ENCODE results near the gene OR5B3. TPM values are rescaled to one million over a fixed set of nuclear protein-coding genes. Genes with fewer than 3 reads are reported as not detected.

OR5B3 gene
- polyA plus RNA-seq (not detected in 3 replicates), polyA minus RNA-seq (not detected in 3 replicates)
- not detected for polyA plus RNA-seq (2011; ENCODE audit: low read depth)
- not detected in 2 replicates for polyA plus RNA-seq (2011; cell fraction: cytosol; rRNA removed)
- polyA plus RNA-seq (2011; cell fraction: nucleus; rRNA removed) = not detected in 2 replicates
- polyA plus RNA-seq (2012; ENCODE audit: low replicate concordance) = not detected in 2 replicates
- polyA minus RNA-seq (2011; cell fraction: cytosol; rRNA and poly(A)+ RNA removed) = not detected
- polyA minus RNA-seq (2011; cell fraction: nucleus; rRNA and poly(A)+ RNA removed) = not detected in 2 replicates

DNA sequence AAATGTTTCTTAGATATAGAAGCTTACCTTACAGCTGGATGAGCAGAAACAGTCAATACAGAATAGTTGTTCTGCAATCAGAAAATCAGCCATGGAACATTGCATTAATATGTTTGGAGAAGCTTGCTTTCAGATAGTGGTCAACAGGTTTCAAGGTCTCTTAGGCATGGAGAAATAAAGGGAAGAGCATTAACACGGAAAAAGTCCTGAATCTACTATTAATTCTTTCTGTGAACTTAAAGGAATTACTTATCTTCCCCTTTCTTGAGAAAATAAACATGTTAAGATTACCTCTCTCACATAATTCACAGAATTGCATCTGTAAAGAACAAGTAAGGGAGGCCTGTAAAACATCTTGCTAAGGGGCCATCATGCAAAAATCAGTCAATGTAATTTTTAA, at the start of gene OR5B3:
Gene OR5B3 (minus strand): TSS at position 101 of the 400 bp plus-strand sequence. CDS start 3,465 bp downstream, outside the sequence.
- Histone ChIP-seq H3K27ac (ENCODE audit: control insufficient read depth, insufficient read depth, low read length) (no peak within 1 kb of the TSS), H3K4me1 (ENCODE audit: control insufficient read depth, extremely low read depth, insufficient read depth, low read length) (no peaks in the 10 kb centered on the region), H3K4me2 (ENCODE audit: control insufficient read depth, extremely low read depth, insufficient read depth, low read depth, low read length) (no peak within 1 kb of the TSS), H3K27me3 (ENCODE audit: control insufficient read depth, extremely low read depth, insufficient read depth, low read length) (no peaks in the 10 kb centered on the region), H3K4me3 (ENCODE audit: control insufficient read depth in 2 of 3, extremely low read depth in 1 of 3, insufficient read depth in 2 of 3, low read depth in 1 of 3, low read length in 3 of 3) (no peak within 1 kb of the TSS), H3K9ac (ENCODE audit: control insufficient read depth, extremely low read depth, insufficient read depth, low read length) (no peak within 1 kb of the TSS), H3K36me3 (ENCODE audit: control insufficient read depth in 2 of 2, extremely low read depth in 1 of 2, insufficient read depth in 2 of 2, low read length in 2 of 2) (no peaks in the 10 kb centered on the region), H3K79me2 (ENCODE audit: control insufficient read depth, insufficient read depth, low read length) (no peaks in the 10 kb centered on the region), H3K9me1 (ENCODE audit: control insufficient read depth, extremely low read depth, insufficient read depth, low read length) (no peaks in the 10 kb centered on the region), H3K9me3 (ENCODE audit: control insufficient read depth, low read depth, low read length) (no peaks in the 10 kb centered on the region), H4K20me1 (ENCODE audit: control insufficient read depth, extremely low read depth, insufficient read depth, low read length) (no peaks in the 10 kb centered on the region), H2AFZ (ENCODE audit: control insufficient read depth, low read length) (no peak within 1 kb of the TSS)
- no peak for DNase-seq (ENCODE audit: low read depth, low spot score)
- FAIRE-seq = no peak
- TF ChIP-seq, protein P1, sequence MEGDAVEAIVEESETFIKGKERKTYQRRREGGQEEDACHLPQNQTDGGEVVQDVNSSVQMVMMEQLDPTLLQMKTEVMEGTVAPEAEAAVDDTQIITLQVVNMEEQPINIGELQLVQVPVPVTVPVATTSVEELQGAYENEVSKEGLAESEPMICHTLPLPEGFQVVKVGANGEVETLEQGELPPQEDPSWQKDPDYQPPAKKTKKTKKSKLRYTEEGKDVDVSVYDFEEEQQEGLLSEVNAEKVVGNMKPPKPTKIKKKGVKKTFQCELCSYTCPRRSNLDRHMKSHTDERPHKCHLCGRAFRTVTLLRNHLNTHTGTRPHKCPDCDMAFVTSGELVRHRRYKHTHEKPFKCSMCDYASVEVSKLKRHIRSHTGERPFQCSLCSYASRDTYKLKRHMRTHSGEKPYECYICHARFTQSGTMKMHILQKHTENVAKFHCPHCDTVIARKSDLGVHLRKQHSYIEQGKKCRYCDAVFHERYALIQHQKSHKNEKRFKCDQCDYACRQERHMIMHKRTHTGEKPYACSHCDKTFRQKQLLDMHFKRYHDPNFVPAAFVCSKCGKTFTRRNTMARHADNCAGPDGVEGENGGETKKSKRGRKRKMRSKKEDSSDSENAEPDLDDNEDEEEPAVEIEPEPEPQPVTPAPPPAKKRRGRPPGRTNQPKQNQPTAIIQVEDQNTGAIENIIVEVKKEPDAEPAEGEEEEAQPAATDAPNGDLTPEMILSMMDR (optimal IDR thresholded peaks at IDR 0.05 in 1 of 3, IDR thresholded peaks at IDR 0.05 in 1 of 3, conservative IDR thresholded peaks at IDR 0.05 in 1 of 3; ENCODE audit: extremely low read depth in 1 of 3, insufficient read depth in 2 of 3, low read length in 3 of 3) = no peak
- no peak for TF ChIP-seq EZH2 (IDR thresholded peaks at IDR 0.05; ENCODE audit: low read length)
- dilution Hi-C loops (cut with MboI; ENCODE audit: extremely low pct_ligation_motif_present, low sequenced_read_pairs) = no loop called here

DNA sequence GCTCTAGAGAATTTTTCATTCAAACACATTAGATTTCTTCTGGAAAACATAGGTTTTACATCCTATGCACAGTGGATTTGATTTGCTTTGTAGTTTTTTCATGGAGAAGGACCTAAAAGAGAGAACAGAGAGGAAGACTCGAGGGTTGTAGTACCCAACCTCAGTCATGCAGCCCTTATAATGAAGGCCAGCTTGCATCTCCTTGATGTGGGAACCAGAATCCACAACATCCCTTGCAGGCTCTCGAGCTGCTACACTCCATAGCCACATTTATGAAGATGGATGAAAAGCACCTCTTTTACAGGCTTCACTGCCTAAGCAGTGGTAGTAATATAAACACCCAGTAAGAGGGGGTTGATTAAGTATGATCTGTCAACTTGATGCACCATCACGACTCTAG, 44.9 kb upstream of the OR5B3 start:
- Histone ChIP-seq H3K79me2 (ENCODE audit: control insufficient read depth, insufficient read depth, low read length) (no peaks in the 10 kb centered on the region), H3K4me2 (ENCODE audit: control insufficient read depth, extremely low read depth, insufficient read depth, low read depth, low read length) (no peak overlapping the region), H2AFZ (ENCODE audit: control insufficient read depth, low read length) (no peak overlapping the region), H3K4me3 (ENCODE audit: control insufficient read depth in 2 of 3, extremely low read depth in 1 of 3, insufficient read depth in 2 of 3, low read depth in 1 of 3, low read length in 3 of 3) (no peak overlapping the region), H3K36me3 (ENCODE audit: control insufficient read depth in 2 of 2, extremely low read depth in 1 of 2, insufficient read depth in 2 of 2, low read length in 2 of 2) (no peaks in the 10 kb centered on the region), H3K27me3 (ENCODE audit: control insufficient read depth, extremely low read depth, insufficient read depth, low read length) (no peaks in the 10 kb centered on the region), H3K27ac (ENCODE audit: control insufficient read depth, insufficient read depth, low read length) (no peak overlapping the region), H3K9me3 (ENCODE audit: control insufficient read depth, low read depth, low read length) (no peaks in the 10 kb centered on the region), H4K20me1 (ENCODE audit: control insufficient read depth, extremely low read depth, insufficient read depth, low read length) (no peaks in the 10 kb centered on the region), H3K9ac (ENCODE audit: control insufficient read depth, extremely low read depth, insufficient read depth, low read length) (no peak overlapping the region), H3K9me1 (ENCODE audit: control insufficient read depth, extremely low read depth, insufficient read depth, low read length) (no peaks in the 10 kb centered on the region), H3K4me1 (ENCODE audit: control insufficient read depth, extremely low read depth, insufficient read depth, low read length) (no peaks in the 10 kb centered on the region)
- no peak for TF ChIP-seq EZH2 (IDR thresholded peaks at IDR 0.05; ENCODE audit: low read length)
- TF ChIP-seq, protein P1 (optimal IDR thresholded peaks at IDR 0.05 in 1 of 3, IDR thresholded peaks at IDR 0.05 in 1 of 3, conservative IDR thresholded peaks at IDR 0.05 in 1 of 3; ENCODE audit: extremely low read depth in 1 of 3, insufficient read depth in 2 of 3, low read length in 3 of 3) = no peak
- DNase-seq (ENCODE audit: low read depth, low spot score) (no peak), FAIRE-seq (no peak)
- dilution Hi-C loops (cut with MboI; ENCODE audit: extremely low pct_ligation_motif_present, low sequenced_read_pairs) = no loop called here

All from keratinocyte (primary cell).